ENCODE measurements around the gene LRRC47.

GRCh38 chr1:3825356-3825755 is 29.1 kb upstream of the LRRC47 start:
- TF ChIP-seq E2F6 (IDR thresholded peaks at IDR 0.05) (no peak), RAD21 (IDR thresholded peaks at IDR 0.05 in 1 of 2, conservative IDR thresholded peaks at IDR 0.05 in 1 of 2; ENCODE audit: low read depth in 2 of 2, low read length in 2 of 2) (no peak), GTF2F1 (IDR thresholded peaks at IDR 0.05; ENCODE audit: borderline replicate concordance, low read depth, low read length) (no peak), BACH1 (IDR thresholded peaks at IDR 0.05; ENCODE audit: low read length) (no peak), CTCF (IDR thresholded peaks at IDR 0.05; ENCODE audit: control extremely low read depth in 1 of 3, insufficient read depth in 1 of 3, low read depth in 1 of 3, low read length in 3 of 3) (no peak), KDM4A (IDR thresholded peaks at IDR 0.05; ENCODE audit: low read depth, low read length, severe bottlenecking) (no peak)

All from H1 (cell line).